Measurements from ENCODE around the gene TEX35.
A peak's percentile ranks its signal among the peaks of the same experiment; 100 is the strongest.

The TEX35 gene

GRCh38 chr1:178493301-178493741 lies 19.6 kb upstream of the TEX35 start:
- Histone ChIP-seq H2BK12ac (ENCODE audit: low read length in 2 of 2) (no peak overlapping the region), H3K4me1 (ENCODE audit: control insufficient read depth, insufficient read depth, low read depth, low read length) (peaks cover 2% of the 10 kb centered on the region), H3K23ac (ENCODE audit: low read length in 2 of 2) (no peak overlapping the region), H2BK120ac (ENCODE audit: low read depth, low read length) (no peak overlapping the region), H3K4ac (ENCODE audit: low read depth in 1 of 2, low read length in 2 of 2) (no peak overlapping the region), H2BK15ac (ENCODE audit: low read depth, poor library complexity, severe bottlenecking) (no peak overlapping the region), H4K8ac (ENCODE audit: low read length) (no peak overlapping the region), H3K27me3 (ENCODE audit: control insufficient read depth in 1 of 2, insufficient read depth in 1 of 2, low read length in 2 of 2) (peaks cover 0 to 5% of the 10 kb centered on the region in 2 experiments), H3K9me3 (ENCODE audit: control insufficient read depth, low read length) (no peaks in the 10 kb centered on the region), H3K4me2 (ENCODE audit: low read length, poor library complexity, severe bottlenecking) (no peak overlapping the region), H3K4me3 (ENCODE audit: insufficient read depth in 1 of 2, low read depth in 1 of 2, low read length in 2 of 2) (no peak overlapping the region), H2AK5ac (ENCODE audit: low read length, severe bottlenecking) (no peak overlapping the region), H2AFZ (ENCODE audit: low read depth, low read length) (no peak overlapping the region), H3K36me3 (ENCODE audit: control insufficient read depth in 1 of 2, insufficient read depth in 2 of 2, low read depth in 1 of 2, low read length in 2 of 2) (no peaks in the 10 kb centered on the region), H3K27ac (ENCODE audit: low read length, poor library complexity, severe bottlenecking) (no peak overlapping the region), H3K9ac (ENCODE audit: low read length) (no peak overlapping the region), H4K91ac (ENCODE audit: low read length) (no peak overlapping the region), H3K14ac (ENCODE audit: low read length in 2 of 2) (no peak overlapping the region), H2BK5ac (ENCODE audit: low read depth, low read length, poor library complexity, severe bottlenecking) (no peak overlapping the region), H3K18ac (ENCODE audit: low read depth in 1 of 2, low read length in 2 of 2) (no peak overlapping the region), H3K79me1 (replicated peaks; ENCODE audit: low read length, poor library complexity, severe bottlenecking) (no peaks in the 10 kb centered on the region)
- 95% methylated on average over 16 of the region's 16 CpGs for WGBS
- no peak for DNase-seq

GRCh38 chr1:178494569-178494971 lies 18.3 kb upstream of the TEX35 start:
- Histone ChIP-seq H3K4me2 (ENCODE audit: low read length, poor library complexity, severe bottlenecking) (no peak overlapping the region), H3K23ac (ENCODE audit: low read length in 2 of 2) (no peak overlapping the region), H3K36me3 (ENCODE audit: control insufficient read depth in 1 of 2, insufficient read depth in 2 of 2, low read depth in 1 of 2, low read length in 2 of 2) (no peaks in the 10 kb centered on the region), H3K4me3 (ENCODE audit: insufficient read depth in 1 of 2, low read depth in 1 of 2, low read length in 2 of 2) (no peak overlapping the region), H3K9me3 (ENCODE audit: control insufficient read depth, low read length) (no peaks in the 10 kb centered on the region), H3K4me1 (ENCODE audit: control insufficient read depth, insufficient read depth, low read depth, low read length) (peaks cover 2% of the 10 kb centered on the region), H2BK120ac (ENCODE audit: low read depth, low read length) (no peak overlapping the region), H3K14ac (ENCODE audit: low read length in 2 of 2) (peak overlapping the region in 1 of 2 experiments; percentile 36), H2AFZ (ENCODE audit: low read depth, low read length) (no peak overlapping the region), H3K9ac (ENCODE audit: low read length) (no peak overlapping the region), H2BK5ac (ENCODE audit: low read depth, low read length, poor library complexity, severe bottlenecking) (no peak overlapping the region), H3K27ac (ENCODE audit: low read length, poor library complexity, severe bottlenecking) (no peak overlapping the region), H4K8ac (ENCODE audit: low read length) (no peak overlapping the region), H2BK15ac (ENCODE audit: low read depth, poor library complexity, severe bottlenecking) (no peak overlapping the region), H2AK5ac (ENCODE audit: low read length, severe bottlenecking) (no peak overlapping the region), H3K18ac (ENCODE audit: low read depth in 1 of 2, low read length in 2 of 2) (no peak overlapping the region), H3K27me3 (ENCODE audit: control insufficient read depth in 1 of 2, insufficient read depth in 1 of 2, low read length in 2 of 2) (peaks cover 0 to 5% of the 10 kb centered on the region in 2 experiments), H3K4ac (ENCODE audit: low read depth in 1 of 2, low read length in 2 of 2) (no peak overlapping the region), H2BK12ac (ENCODE audit: low read length in 2 of 2) (no peak overlapping the region), H4K91ac (ENCODE audit: low read length) (peak overlapping the region; percentile 31), H3K79me1 (replicated peaks; ENCODE audit: low read length, poor library complexity, severe bottlenecking) (no peaks in the 10 kb centered on the region)
- 97% methylated on average over 13 of the region's 13 CpGs for WGBS
- DNase-seq, result no peak

- H2AFZ ChIP-seq (ENCODE audit: low read depth, low read length), result no peak overlapping the region
- H4K91ac ChIP-seq (ENCODE audit: low read length), result no peak overlapping the region
- peaks cover 0 to 5% of the 10 kb centered on the region in 2 experiments for H3K27me3 ChIP-seq (ENCODE audit: control insufficient read depth in 1 of 2, insufficient read depth in 1 of 2, low read length in 2 of 2)
- no peak overlapping the region for H3K4ac ChIP-seq (ENCODE audit: low read depth in 1 of 2, low read length in 2 of 2)
- H3K9me3 ChIP-seq (ENCODE audit: control insufficient read depth, low read length), result no peaks in the 10 kb centered on the region
- peaks cover 2% of the 10 kb centered on the region for H3K4me1 ChIP-seq (ENCODE audit: control insufficient read depth, insufficient read depth, low read depth, low read length)
- H2BK5ac ChIP-seq (ENCODE audit: low read depth, low read length, poor library complexity, severe bottlenecking), result no peak overlapping the region
- 100% methylated on average over 1 of the region's 1 CpG for WGBS
- H2AK5ac ChIP-seq (ENCODE audit: low read length, severe bottlenecking), result no peak overlapping the region
- no peak overlapping the region for H3K14ac ChIP-seq (ENCODE audit: low read length in 2 of 2)
- H3K18ac ChIP-seq (ENCODE audit: low read depth in 1 of 2, low read length in 2 of 2), result no peak overlapping the region
- no peak overlapping the region for H3K9ac ChIP-seq (ENCODE audit: low read length)
- no peak overlapping the region for H2BK15ac ChIP-seq (ENCODE audit: low read depth, poor library complexity, severe bottlenecking)
- no peaks in the 10 kb centered on the region for H3K79me1 ChIP-seq (replicated peaks; ENCODE audit: low read length, poor library complexity, severe bottlenecking)
- no peak overlapping the region for H3K27ac ChIP-seq (ENCODE audit: low read length, poor library complexity, severe bottlenecking)
- H4K8ac ChIP-seq (ENCODE audit: low read length), result no peak overlapping the region
- DNase-seq, result no peak
- no peak overlapping the region for H2BK12ac ChIP-seq (ENCODE audit: low read length in 2 of 2)
- no peak overlapping the region for H2BK120ac ChIP-seq (ENCODE audit: low read depth, low read length)
- no peak overlapping the region for H3K4me3 ChIP-seq (ENCODE audit: insufficient read depth in 1 of 2, low read depth in 1 of 2, low read length in 2 of 2)
- H3K23ac ChIP-seq (ENCODE audit: low read length in 2 of 2), result no peak overlapping the region
- H3K4me2 ChIP-seq (ENCODE audit: low read length, poor library complexity, severe bottlenecking), result no peak overlapping the region
- H3K36me3 ChIP-seq (ENCODE audit: control insufficient read depth in 1 of 2, insufficient read depth in 2 of 2, low read depth in 1 of 2, low read length in 2 of 2), result no peaks in the 10 kb centered on the region
Measured at GRCh38 chr1:178495158-178495557, 17.8 kb upstream of the TEX35 start.

- WGBS, result 96% methylated on average over 15 of the region's 16 CpGs
- H3K23ac ChIP-seq (ENCODE audit: low read length in 2 of 2), result no peak overlapping the region
- H3K4me1 ChIP-seq (ENCODE audit: control insufficient read depth, insufficient read depth, low read depth, low read length), result peaks cover under 1% of the 10 kb centered on the region
- peaks cover 0 to 5% of the 10 kb centered on the region in 2 experiments for H3K27me3 ChIP-seq (ENCODE audit: control insufficient read depth in 1 of 2, insufficient read depth in 1 of 2, low read length in 2 of 2)
- no peak overlapping the region for H3K4me2 ChIP-seq (ENCODE audit: low read length, poor library complexity, severe bottlenecking)
- no peaks in the 10 kb centered on the region for H3K36me3 ChIP-seq (ENCODE audit: control insufficient read depth in 1 of 2, insufficient read depth in 2 of 2, low read depth in 1 of 2, low read length in 2 of 2)
- no peaks in the 10 kb centered on the region for H3K9me3 ChIP-seq (ENCODE audit: control insufficient read depth, low read length)
- H2AFZ ChIP-seq (ENCODE audit: low read depth, low read length), result no peak overlapping the region
- H2BK15ac ChIP-seq (ENCODE audit: low read depth, poor library complexity, severe bottlenecking), result no peak overlapping the region
- H3K14ac ChIP-seq (ENCODE audit: low read length in 2 of 2), result no peak overlapping the region
- H3K4me3 ChIP-seq (ENCODE audit: insufficient read depth in 1 of 2, low read depth in 1 of 2, low read length in 2 of 2), result no peak overlapping the region
- H3K9ac ChIP-seq (ENCODE audit: low read length), result no peak overlapping the region
- DNase-seq, result no peak
- H3K4ac ChIP-seq (ENCODE audit: low read depth in 1 of 2, low read length in 2 of 2), result no peak overlapping the region
- H3K18ac ChIP-seq (ENCODE audit: low read depth in 1 of 2, low read length in 2 of 2), result no peak overlapping the region
- H4K91ac ChIP-seq (ENCODE audit: low read length), result peak overlapping the region; percentile 21
- H2BK120ac ChIP-seq (ENCODE audit: low read depth, low read length), result no peak overlapping the region
- no peak overlapping the region for H2AK5ac ChIP-seq (ENCODE audit: low read length, severe bottlenecking)
- no peaks in the 10 kb centered on the region for H3K79me1 ChIP-seq (replicated peaks; ENCODE audit: low read length, poor library complexity, severe bottlenecking)
- no peak overlapping the region for H2BK5ac ChIP-seq (ENCODE audit: low read depth, low read length, poor library complexity, severe bottlenecking)
- no peak overlapping the region for H2BK12ac ChIP-seq (ENCODE audit: low read length in 2 of 2)
- H3K27ac ChIP-seq (ENCODE audit: low read length, poor library complexity, severe bottlenecking), result no peak overlapping the region
- no peak overlapping the region for H4K8ac ChIP-seq (ENCODE audit: low read length)
Measured at GRCh38 chr1:178495741-178496409, 17.0 kb upstream of the TEX35 start.
